K562 (cell line): ENCODE results near the gene INCA1. TPM values are rescaled to one million over a fixed set of nuclear protein-coding genes. Genes with fewer than 3 reads are reported as not detected.

Experiments used
- ATAC-seq: fragments of 200-7000 bp; cut with Tn5 transposase; 3 replicates; pipeline ENCODE4 v1.9.1; 2020; ENCODE audit warnings: moderate library complexity
- BruUV-seq: library from RNA; stranded (reverse); fragments of 400-500 nt; replicated peaks from 2 replicates; lab custom pipeline; 2021; lab: Mats Ljungman, UMichigan
- CTCF ChIA-PET: fragments of 300-600 bp; formaldehyde crosslinking; extraction: SDS; loops from one replicate; lab custom pipeline; 2021; ENCODE audit warnings: low intra/inter-chr PET ratio; lab: Yijun Ruan, JAX
- POLR2A ChIA-PET: fragments of 300-600, 350-650 bp; sonication (Branson Sonifier 250); formaldehyde crosslinking; extraction: SDS; loops from one replicate; lab custom pipeline; 2021; ENCODE audit warnings: antibody characterized with exemption, inconsistent platforms; lab: Yijun Ruan, JAX
- DNase-seq, 4 experiments: peaks; one replicate each; pipeline versions ENCODE4 v3.0.0 to v3.0.0-alpha.2; 2011 to 2018; ENCODE audit warnings: low spot score in 3 of 4, mixed read lengths in 3 of 4; ENCODE audit errors: extremely low read depth in 1 of 4
- FAIRE-seq: peaks from 2 replicates; lab custom pipeline; 2011; peaks lifted over from hg19 to GRCh38; lab: Jason Lieb, UNC
- H2AFZ ChIP-seq: 2 replicates; pipeline ENCODE4 v1.6.0; 2011; ENCODE audit warnings: low read depth, low read length, control low read depth, inconsistent platforms
- H3K27ac ChIP-seq: fragments of 200-600 bp; 3 replicates; pipeline ENCODE4 v1.8.0; 2011; ENCODE audit warnings: low read depth, mild to moderate bottlenecking, control low read depth, inconsistent platforms, low read length, moderate library complexity, mixed read lengths; ENCODE audit errors: extremely low read depth
- H3K27me3 ChIP-seq, 2 experiments: fragments of 300-600 bp in 1 of 2; 2 replicates in 1 of 2; 3 replicates in 1 of 2; pipeline versions ENCODE4 v1.6.0 to v1.8.0; 2011; ENCODE audit warnings: inconsistent platforms in 2 of 2, low read length in 2 of 2, mild to moderate bottlenecking in 1 of 2, mixed read lengths in 1 of 2, moderate library complexity in 1 of 2; ENCODE audit not compliant: control insufficient read depth in 2 of 2, insufficient read depth in 2 of 2
- H3K36me3 ChIP-seq: fragments of 300-600 bp; 3 replicates; pipeline ENCODE4 v1.8.0; 2011; ENCODE audit warnings: mild to moderate bottlenecking, low read length, inconsistent platforms; ENCODE audit not compliant: control insufficient read depth, insufficient read depth
- H3K4me1 ChIP-seq, 2 experiments: fragments of 200-600 bp in 1 of 2; replicated peaks in 1 of 2; 2 replicates in 1 of 2; 3 replicates in 1 of 2; pipeline versions ENCODE4 v1.5.1 to v1.8.0; 2011; ENCODE audit warnings: inconsistent platforms in 2 of 2, low read length in 2 of 2, mild to moderate bottlenecking in 1 of 2, mixed read lengths in 1 of 2, moderate library complexity in 1 of 2; ENCODE audit not compliant: control insufficient read depth in 2 of 2, insufficient read depth in 2 of 2
- H3K4me2 ChIP-seq: 2 replicates; pipeline ENCODE4 v1.6.1; 2011; ENCODE audit warnings: low read length, control low read depth, inconsistent platforms, mixed read lengths; ENCODE audit not compliant: insufficient read depth
- H3K4me3 ChIP-seq: fragments of 200-600 bp; sonication (generic), shearing (Covaris generic); 2 replicates; pipeline ENCODE4 v1.5.1; 2016; ENCODE audit warnings: control low read depth, inconsistent platforms
- H3K79me2 ChIP-seq: fragments of 200-600 bp; 3 replicates; pipeline ENCODE4 v1.8.0; 2011; ENCODE audit warnings: low read length, inconsistent platforms; ENCODE audit not compliant: control insufficient read depth, insufficient read depth
- H3K9ac ChIP-seq, 2 experiments: 2 replicates each; pipeline versions ENCODE4 v1.6.0 to v1.6.1; 2011; ENCODE audit warnings: low read depth in 2 of 2, low read length in 2 of 2, control low read depth in 1 of 2, inconsistent platforms in 1 of 2, mild to moderate bottlenecking in 1 of 2, mixed read lengths in 1 of 2; ENCODE audit not compliant: insufficient read depth in 1 of 2
- H3K9me1 ChIP-seq: one replicate; pipeline ENCODE4 v1.6.0; 2011; ENCODE audit warnings: inconsistent platforms, mild to moderate bottlenecking, low read length, moderate library complexity; ENCODE audit not compliant: control insufficient read depth, insufficient read depth
- H3K9me3 ChIP-seq: replicated peaks from 2 replicates; pipeline ENCODE4 v1.5.1; 2011; ENCODE audit warnings: low read depth, low read length, inconsistent platforms; ENCODE audit not compliant: control insufficient read depth, insufficient read depth
- H4K20me1 ChIP-seq: replicated peaks from 2 replicates; pipeline ENCODE4 v1.6.1; 2011; ENCODE audit warnings: low read length, inconsistent platforms, mixed read lengths; ENCODE audit not compliant: control insufficient read depth, insufficient read depth
- MAZ ChIP-seq, 2 experiments: fragments of 450-650 bp in 1 of 2; sonication (generic) in 1 of 2; formaldehyde crosslinking; IDR thresholded peaks in 1 of 2; conservative IDR thresholded peaks in 1 of 2; 2 replicates each; pipeline versions ENCODE4 v1.4.0 to v1.5.0; 2020; ENCODE audit warnings: mild to moderate bottlenecking in 1 of 2, missing genetic modification reagents in 1 of 2
- NFIC ChIP-seq: fragments of 450-650 bp; IDR thresholded peaks from 2 replicates; pipeline ENCODE4 v1.6.1; 2017; ENCODE audit warnings: mild to moderate bottlenecking, inconsistent platforms
- NRF1 ChIP-seq, 2 experiments: fragments of 450-650 bp; IDR thresholded peaks in 1 of 2; conservative IDR thresholded peaks in 1 of 2; 2 replicates each; pipeline ENCODE4 v1.6.1; 2014; ENCODE audit warnings: mild to moderate bottlenecking in 2 of 2
- VEZF1 ChIP-seq: fragments of 200-800 bp; sonication (Bioruptor generic); IDR thresholded peaks from 2 replicates; pipeline ENCODE4 v1.6.1; 2017; ENCODE audit warnings: missing genetic modification characterization, missing compliant biosample characterization
- WGBS: fragments of 100-300 bp; shearing (Covaris generic); methylation state at CpG from one replicate; pipeline ENCODE4 v1.1.6; 2016; ENCODE audit warnings: low coverage, mixed read lengths; ENCODE audit not compliant: insufficient coverage; ENCODE audit errors: missing lambda C conversion rate; 5-methylcytosine and 5-hydroxymethylcytosine counted together
- in situ Hi-C: fragments of 300-500 bp; cut with MboI; formaldehyde crosslinking; loops from 4 replicates; pipeline ENCODE4 v1.15.0; 2018; ENCODE audit warnings: inconsistent platforms, mixed read lengths
- intact Hi-C: fragments of 100-400 bp; cut with micrococcal nuclease; formaldehyde crosslinking; loops from 2 replicates; pipeline ENCODE4 v1.14.2; 2022
- polyA plus RNA-seq, 8 experiments: library from polyadenylated mRNA; depleted of rRNA in 4 of 8; stranded (reverse) in 5 of 8; unstranded in 3 of 8; fragments of >200 nt; fragmentation: Nextera tagmentation in 2 of 8; fragmentation: Illumina TruSeq in 1 of 8; extraction: Ambion mirVana in 2 of 8; extraction: Trizol in 1 of 8; gene quantifications; 2 replicates each; pipeline versions ENCODE4 v1.2.1 to v1.2.3, GENCODE V29; 2011 to 2014; ENCODE audit warnings: inconsistent platforms in 1 of 8, missing spikeins in 1 of 8
- total RNA-seq, 7 experiments: library from RNA; depleted of rRNA in 6 of 7; stranded (reverse); fragments of >200 nt in 6 of 7; fragmentation: Illumina TruSeq in 2 of 7; extraction: Trizol in 2 of 7; gene quantifications; 2 replicates each; pipeline versions ENCODE4 v1.2.1 to v1.2.3, GENCODE V29; 2011 to 2021; ENCODE audit warnings: low replicate concordance in 1 of 7
- TF ChIP-seq, protein P1 (sequence below): fragments of 250-450 bp; sonication (Bioruptor Pico); IDR thresholded peaks from 2 replicates; pipeline ENCODE4 v1.4.0; 2020; ENCODE audit warnings: mild to moderate bottlenecking, moderate library complexity
- TF ChIP-seq, protein P2 (sequence below): fragments of 450-650 bp; IDR thresholded peaks from 2 replicates; pipeline ENCODE4 v1.6.1; 2016; ENCODE audit warnings: borderline replicate concordance

The INCA1 gene
- total and polyA plus RNA-seq, 9 of the 15 experiments (the other 6 are each of a cell fraction or from before 2014, with no cell fraction given), result 0.08 to 0.50 (median 0.13) TPM; not detected in 4

GRCh38 chr17:4950746-4951204, 46.5 kb downstream of the INCA1 start, which contains the start of gene ENO3:
Gene ENO3 (plus strand): TSS chr17:4951119. CDS start chr17:4951830, 711 bp downstream.
- in situ Hi-C loops, result no loop called here
- Histone ChIP-seq H3K9me1 (no peaks in the 10 kb centered on the region), H3K4me2 (peak within 1 kb of the TSS; percentile 84), H4K20me1 (peaks cover 14% of the 10 kb centered on the region), H3K27me3 (no peaks in the 10 kb centered on the region), H3K4me1 (peaks cover 19 to 50% of the 10 kb centered on the region in 2 experiments), H3K79me2 (peaks cover 45% of the 10 kb centered on the region), H2AFZ (peak within 1 kb of the TSS; percentile 51), H3K27ac (peak within 1 kb of the TSS; percentile 98), H3K4me3 (peak within 1 kb of the TSS; percentile 97), H3K9ac (peak within 1 kb of the TSS; percentile 89 to 96), H3K9me3 (no peaks in the 10 kb centered on the region), H3K36me3 (peaks cover 21% of the 10 kb centered on the region)
- BruUV-seq, result no TSS peak
- peak in 2 of 4 experiments; percentile 35 to 60 for DNase-seq
- no peak for FAIRE-seq
- intact Hi-C loops, result loop anchor here (1.0 kb wide), 1 partner anchor 17 kb away; the partner anchor contains the start of gene SPAG7
- TF ChIP-seq MAZ (CRISPR knock-in tag; conservative IDR thresholded peaks at IDR 0.05 in 1 of 2, IDR thresholded peaks at IDR 0.05 in 1 of 2) (peak in 1 of 2 experiments; percentile 1; a peak in 1 of 4 replicates), VEZF1 (CRISPR knock-in tag) (peak; percentile 42; the same call in 1 of the 2 replicates), NFIC (peak; percentile 73), NRF1 (conservative IDR thresholded peaks at IDR 0.05 in 1 of 2, IDR thresholded peaks at IDR 0.05 in 1 of 2) (peak; percentile 44 to 61)
- TF ChIP-seq, protein P1, sequence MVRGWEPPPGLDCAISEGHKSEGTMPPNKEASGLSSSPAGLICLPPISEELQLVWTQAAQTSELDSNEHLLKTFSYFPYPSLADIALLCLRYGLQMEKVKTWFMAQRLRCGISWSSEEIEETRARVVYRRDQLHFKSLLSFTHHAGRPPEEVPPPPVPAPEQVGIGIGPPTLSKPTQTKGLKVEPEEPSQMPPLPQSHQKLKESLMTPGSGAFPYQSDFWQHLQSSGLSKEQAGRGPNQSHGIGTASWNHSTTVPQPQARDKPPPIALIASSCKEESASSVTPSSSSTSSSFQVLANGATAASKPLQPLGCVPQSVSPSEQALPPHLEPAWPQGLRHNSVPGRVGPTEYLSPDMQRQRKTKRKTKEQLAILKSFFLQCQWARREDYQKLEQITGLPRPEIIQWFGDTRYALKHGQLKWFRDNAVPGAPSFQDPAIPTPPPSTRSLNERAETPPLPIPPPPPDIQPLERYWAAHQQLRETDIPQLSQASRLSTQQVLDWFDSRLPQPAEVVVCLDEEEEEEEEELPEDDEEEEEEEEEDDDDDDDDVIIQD, result no peak
- TF ChIP-seq, protein P2, sequence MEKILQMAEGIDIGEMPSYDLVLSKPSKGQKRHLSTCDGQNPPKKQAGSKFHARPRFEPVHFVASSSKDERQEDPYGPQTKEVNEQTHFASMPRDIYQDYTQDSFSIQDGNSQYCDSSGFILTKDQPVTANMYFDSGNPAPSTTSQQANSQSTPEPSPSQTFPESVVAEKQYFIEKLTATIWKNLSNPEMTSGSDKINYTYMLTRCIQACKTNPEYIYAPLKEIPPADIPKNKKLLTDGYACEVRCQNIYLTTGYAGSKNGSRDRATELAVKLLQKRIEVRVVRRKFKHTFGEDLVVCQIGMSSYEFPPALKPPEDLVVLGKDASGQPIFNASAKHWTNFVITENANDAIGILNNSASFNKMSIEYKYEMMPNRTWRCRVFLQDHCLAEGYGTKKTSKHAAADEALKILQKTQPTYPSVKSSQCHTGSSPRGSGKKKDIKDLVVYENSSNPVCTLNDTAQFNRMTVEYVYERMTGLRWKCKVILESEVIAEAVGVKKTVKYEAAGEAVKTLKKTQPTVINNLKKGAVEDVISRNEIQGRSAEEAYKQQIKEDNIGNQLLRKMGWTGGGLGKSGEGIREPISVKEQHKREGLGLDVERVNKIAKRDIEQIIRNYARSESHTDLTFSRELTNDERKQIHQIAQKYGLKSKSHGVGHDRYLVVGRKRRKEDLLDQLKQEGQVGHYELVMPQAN, result 0 out of 2 replicates have a peak, but pooled peaks have one; percentile 0
- ChIA-PET POLR2A (interaction anchor here (0.6 to 4.7 kb wide), 5 partner anchors 9 to 62 kb away, joined by 3 to 38 read pairs (median 7); partner anchors contain the start of genes CAMTA2, RNF167, SLC25A11 and SPAG7), CTCF (no interaction called here)
- no peak for ATAC-seq
- WGBS, result 3% methylated on average over 7 of the region's 7 CpGs
